Tibial artery (tissue), 4 donors: ENCODE data around the gene SLC43A2.
"Not testable (repeated sequence)": the region's sequence is repeated elsewhere in the genome, so short reads cannot be mapped to it uniquely, and the experiment has no call there.

Experiments
- DNase-seq, 2 donors: peaks; one replicate each; pipeline ENCODE4 v3.0.0-alpha.2; 2019
- H3K27ac ChIP-seq, 2 donors: fragments of 200-600 bp; sonication (generic) in 1 of 2; 1 replicate in 1 of 2; 2 replicates in 1 of 2; pipeline ENCODE4 v1.5.1; 2018 to 2019; ENCODE audit warnings: mild to moderate bottlenecking in 1 of 2
- H3K27me3 ChIP-seq, 2 donors: fragments of 200-600 bp; sonication (generic) in 1 of 2; one replicate each; pipeline versions ENCODE4 v1.5.1 to v1.6.0; 2016 to 2019
- H3K36me3 ChIP-seq, 3 donors: fragments of 200-600 bp; sonication (generic) in 2 of 3; one replicate each; pipeline ENCODE4 v1.5.1; 2016 to 2019; ENCODE audit warnings: mild to moderate bottlenecking in 2 of 3
- H3K4me1 ChIP-seq, 4 donors: fragments of 200-600 bp; sonication (generic) in 2 of 4; 1 replicate in 3 of 4; 2 replicates in 1 of 4; pipeline ENCODE4 v1.5.1; 2016 to 2019
- H3K4me3 ChIP-seq, 2 donors: fragments of 200-600 bp; sonication (generic) in 1 of 2; 1 replicate in 1 of 2; 2 replicates in 1 of 2; pipeline ENCODE4 v1.5.1; 2018 to 2019; ENCODE audit warnings: mild to moderate bottlenecking in 2 of 2
- H3K9me3 ChIP-seq, 3 donors: fragments of 200-600 bp; sonication (generic) in 1 of 3; one replicate each; pipeline ENCODE4 v1.5.1; 2016 to 2019
- CTCF ChIP-seq, 2 experiments: fragments of 200-600 bp in 1 of 2; fragments of 450-650 bp in 1 of 2; IDR thresholded peaks; one replicate each; pipeline ENCODE4 v1.5.1; 2017 to 2019; ENCODE audit warnings: antibody characterized with exemption in 2 of 2, mild to moderate bottlenecking in 1 of 2, moderate library complexity in 1 of 2
- intact Hi-C: fragments of 100-400 bp; cut with DNase I; formaldehyde crosslinking; loops from one replicate; pipeline ENCODE4 v1.15.0; 2023; ENCODE audit warnings: low total_unique reads

Gene SLC43A2

GRCh38 chr17:1658100-1658499 is 29.5 kb upstream of the SLC43A2 start:
- no peak overlapping the region for H3K27ac ChIP-seq
- intact Hi-C loops = loop anchor here (10.0 kb wide), 2 partner anchors 47 to 377 kb away; partner anchors contain the start of gene DPH1
- H3K4me3 ChIP-seq = no peak overlapping the region
- H3K4me1 ChIP-seq = no peaks in the 10 kb centered on the region
- peaks cover 92 to 100% (median 100%) of the 10 kb centered on the region in 3 donors for H3K36me3 ChIP-seq
- no peak for DNase-seq
- H3K9me3 ChIP-seq = no peaks in the 10 kb centered on the region
- TF ChIP-seq CTCF (IDR thresholded peaks at IDR 0.05) = no peak
- H3K27me3 ChIP-seq = no peaks in the 10 kb centered on the region

- peaks cover 0 to 19% (median 13%) of the 10 kb centered on the region in 4 donors for H3K4me1 ChIP-seq
- no peak overlapping the region for H3K4me3 ChIP-seq
- TF ChIP-seq CTCF (IDR thresholded peaks at IDR 0.05) = no peak
- intact Hi-C loops = loop anchor here (10.0 kb wide), 2 partner anchors 51 to 381 kb away; partner anchors contain the start of gene DPH1
- no peaks in the 10 kb centered on the region for H3K27me3 ChIP-seq
- peaks cover 82 to 89% (median 83%) of the 10 kb centered on the region in 3 donors for H3K36me3 ChIP-seq
- no peaks in the 10 kb centered on the region for H3K9me3 ChIP-seq
- no peak overlapping the region for H3K27ac ChIP-seq
- DNase-seq = no peak
Measured at GRCh38 chr17:1653735-1654134, 25.1 kb upstream of the SLC43A2 start.

GRCh38 chr17:1652794-1653193 is 24.2 kb upstream of the SLC43A2 start:
- not testable (repeated sequence) for H3K9me3 ChIP-seq, H3K27ac ChIP-seq, H3K4me3 ChIP-seq, H3K27me3 ChIP-seq, DNase-seq
- peaks cover 73 to 80% (median 74%) of the 10 kb centered on the region in 3 donors for H3K36me3 ChIP-seq
- H3K4me1 ChIP-seq = peaks cover 0 to 28% (median 21%) of the 10 kb centered on the region in 4 donors
- intact Hi-C loops = loop anchor here (10.0 kb wide), 2 partner anchors 52 to 382 kb away; partner anchors contain the start of gene DPH1

GRCh38 chr17:1651559-1651844 is 22.9 kb upstream of the SLC43A2 start:
- no peak overlapping the region for H3K4me3 ChIP-seq
- intact Hi-C loops = loop anchor here (10.0 kb wide), 2 partner anchors 53 to 383 kb away; partner anchors contain the start of gene DPH1
- H3K36me3 ChIP-seq = peaks cover 61 to 67% (median 61%) of the 10 kb centered on the region in 3 donors
- H3K4me1 ChIP-seq = peaks cover 0 to 34% (median 26%) of the 10 kb centered on the region in 4 donors
- DNase-seq = no peak
- no peaks in the 10 kb centered on the region for H3K27me3 ChIP-seq
- peak overlapping the region in 1 of 2 donors; percentile 95 for H3K27ac ChIP-seq
- H3K9me3 ChIP-seq = no peaks in the 10 kb centered on the region
- TF ChIP-seq CTCF (IDR thresholded peaks at IDR 0.05) = no peak

- Histone ChIP-seq H3K27me3 (no peaks in the 10 kb centered on the region), H3K27ac (peak overlapping the region; percentile 95 to 96), H3K4me3 (no peak overlapping the region), H3K9me3 (no peaks in the 10 kb centered on the region), H3K4me1 (peaks cover 0 to 34% (median 26%) of the 10 kb centered on the region in 4 donors), H3K36me3 (peaks cover 55 to 61% (median 56%) of the 10 kb centered on the region in 3 donors)
- no peak for DNase-seq
- TF ChIP-seq CTCF (IDR thresholded peaks at IDR 0.05) = no peak
- intact Hi-C loops = loop anchor here (10.0 kb wide), 2 partner anchors 54 to 384 kb away; partner anchors contain the start of gene DPH1
Measured at GRCh38 chr17:1650731-1651558, 22.3 kb upstream of the SLC43A2 start.
